Sigmoid colon (tissue), 7 donors: ENCODE results near the gene GK2. TPM values are rescaled to one million over a fixed set of nuclear protein-coding genes. Genes with fewer than 3 reads are reported as not detected.

Source experiments
- DNase-seq: peaks from one replicate; pipeline ENCODE4 v3.0.0-alpha.2; 2019
- H3K27ac ChIP-seq, 4 donors: fragments of 200-600 bp; sonication (generic); one replicate each; pipeline ENCODE4 v1.5.1; 2016 to 2019; ENCODE audit warnings: mild to moderate bottlenecking in 1 of 4
- H3K27me3 ChIP-seq, 3 donors: fragments of 200-600 bp; sonication (generic); one replicate each; pipeline ENCODE4 v1.5.1; 2019; ENCODE audit warnings: mild to moderate bottlenecking in 1 of 3
- H3K36me3 ChIP-seq, 4 donors: fragments of 200-600 bp; sonication (generic); one replicate each; pipeline ENCODE4 v1.5.1; 2016 to 2019
- H3K4me1 ChIP-seq, 4 donors: fragments of 200-600 bp; sonication (generic); one replicate each; pipeline ENCODE4 v1.5.1; 2017 to 2019
- H3K4me3 ChIP-seq, 4 donors: fragments of 200-600 bp; sonication (generic); one replicate each; pipeline ENCODE4 v1.5.1; 2017 to 2019; ENCODE audit warnings: mild to moderate bottlenecking in 2 of 4, moderate library complexity in 1 of 4
- H3K9me3 ChIP-seq, 4 donors: fragments of 200-600 bp in 3 of 4; sonication (generic) in 3 of 4; one replicate each; pipeline versions ENCODE4 v1.5.1 to v1.6.1; 2013 to 2019
- CTCF ChIP-seq, 4 experiments: fragments of 450-650 bp in 3 of 4; fragments of 200-600 bp in 1 of 4; IDR thresholded peaks; one replicate each; pipeline ENCODE4 v1.5.1; 2016 to 2019; ENCODE audit warnings: antibody characterized with exemption in 4 of 4, mild to moderate bottlenecking in 3 of 4, moderate library complexity in 2 of 4
- EP300 ChIP-seq, 4 donors: sonication (generic); formaldehyde crosslinking; IDR thresholded peaks; one replicate each; pipeline ENCODE4 v1.6.1; 2017; ENCODE audit warnings: antibody characterized with exemption in 4 of 4
- POLR2A ChIP-seq, 2 donors: fragments of 450-650 bp; IDR thresholded peaks; one replicate each; pipeline ENCODE4 v1.6.1; 2016; ENCODE audit warnings: antibody characterized with exemption in 2 of 2, mild to moderate bottlenecking in 2 of 2, moderate library complexity in 2 of 2
- POLR2AphosphoS5 ChIP-seq, 4 donors: sonication (generic); formaldehyde crosslinking; IDR thresholded peaks; one replicate each; pipeline ENCODE4 v1.6.1; 2017; ENCODE audit warnings: antibody characterized with exemption in 4 of 4
- WGBS, 2 donors: extraction: QIAGEN DNeasy Blood & Tissue Kit; methylation state at CpG; one replicate each; pipeline ENCODE4 v1.1.7; 2013; 5-methylcytosine and 5-hydroxymethylcytosine counted together
- intact Hi-C: fragments of 100-400 bp; cut with DNase I; formaldehyde crosslinking; loops from one replicate; pipeline ENCODE4 v1.15.1; 2023
- polyA plus RNA-seq, 3 donors: library from polyadenylated mRNA; stranded (reverse); fragments of 200-250 nt; gene quantifications; one replicate each; pipeline ENCODE4 v1.2.3, GENCODE V29; 2013
- total RNA-seq, 4 donors: library from RNA; depleted of rRNA; stranded (reverse); fragments of >200 nt; gene quantifications; one replicate each; pipeline ENCODE4 v1.1.0, GENCODE V29; 2016
- donor health status: healthy with polysubstance abuse.
- donor health status: Bipolar disorder and iron deficiency.
- donor health status: healthy.

GK2 gene
- not detected for total RNA-seq
- not detected for polyA plus RNA-seq

GRCh38 chr4:79408063-79408462 is at the start of gene GK2:
Gene GK2 (minus strand): TSS chr4:79408228. CDS start chr4:79408200, 28 bp downstream.
- no peaks in the 10 kb centered on the region for H3K27me3 ChIP-seq
- no peak for DNase-seq
- no peak within 1 kb of the TSS for H3K27ac ChIP-seq
- no peaks in the 10 kb centered on the region for H3K9me3 ChIP-seq
- H3K36me3 ChIP-seq, result no peaks in the 10 kb centered on the region
- TF ChIP-seq CTCF (IDR thresholded peaks at IDR 0.05) (no peak), EP300 (IDR thresholded peaks at IDR 0.05) (no peak), POLR2AphosphoS5 (IDR thresholded peaks at IDR 0.05) (no peak), POLR2A (IDR thresholded peaks at IDR 0.05) (no peak)
- WGBS, 2 donors, result 90 to 93% methylated on average over 16 of the region's 16 CpGs
- no peaks in the 10 kb centered on the region for H3K4me1 ChIP-seq
- H3K4me3 ChIP-seq, result no peak within 1 kb of the TSS
- intact Hi-C loops, result no loop called here

- intact Hi-C loops, result no loop called here
- TF ChIP-seq POLR2AphosphoS5 (IDR thresholded peaks at IDR 0.05) (no peak), EP300 (IDR thresholded peaks at IDR 0.05) (no peak), CTCF (IDR thresholded peaks at IDR 0.05) (no peak), POLR2A (IDR thresholded peaks at IDR 0.05) (no peak)
- WGBS, 2 donors, result 80 to 91% methylated on average over 5 of the region's 5 CpGs
Observed at GRCh38 chr4:79455216-79455615, 47.2 kb upstream of the GK2 start.

DNA sequence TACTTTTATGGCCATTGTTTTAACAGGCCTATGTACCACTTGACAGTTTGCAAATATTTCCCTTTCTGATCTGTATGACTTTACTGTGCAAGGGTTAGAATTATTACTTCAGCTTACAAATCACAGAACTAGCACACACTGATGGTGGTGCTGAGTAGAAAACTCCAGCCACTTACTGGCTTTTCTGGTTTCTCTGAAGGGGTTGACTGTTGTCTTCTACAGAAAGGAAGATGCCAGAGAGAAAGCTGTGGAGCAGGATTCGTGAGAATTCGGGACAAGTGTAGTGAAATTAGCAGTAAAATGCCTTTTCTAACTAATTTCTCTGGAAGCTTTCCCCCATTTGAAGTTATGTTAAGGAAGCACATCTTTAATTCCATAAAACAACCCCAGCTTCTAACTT is 46.6 kb upstream of the GK2 start:
- H3K4me3 ChIP-seq, result no peak overlapping the region
- TF ChIP-seq CTCF (IDR thresholded peaks at IDR 0.05) (no peak), POLR2A (IDR thresholded peaks at IDR 0.05) (no peak), EP300 (IDR thresholded peaks at IDR 0.05) (no peak), POLR2AphosphoS5 (IDR thresholded peaks at IDR 0.05) (no peak)
- H3K27ac ChIP-seq, result no peak overlapping the region
- no peaks in the 10 kb centered on the region for H3K36me3 ChIP-seq
- H3K27me3 ChIP-seq, result no peaks in the 10 kb centered on the region
- 64 to 70% methylated on average over 2 of the region's 2 CpGs for WGBS, 2 donors
- intact Hi-C loops, result no loop called here
- DNase-seq, result no peak
- H3K9me3 ChIP-seq, result no peaks in the 10 kb centered on the region
- H3K4me1 ChIP-seq, result no peaks in the 10 kb centered on the region

More at GRCh38 chr4:79455216-79455615, 47.2 kb upstream of the GK2 start:
- H3K27me3 ChIP-seq, result no peaks in the 10 kb centered on the region
- no peak for DNase-seq
- H3K36me3 ChIP-seq, result no peaks in the 10 kb centered on the region
- H3K27ac ChIP-seq, result no peak overlapping the region
- no peak overlapping the region for H3K4me3 ChIP-seq
- no peaks in the 10 kb centered on the region for H3K9me3 ChIP-seq
- H3K4me1 ChIP-seq, result no peaks in the 10 kb centered on the region

- H3K4me3 ChIP-seq, result no peak overlapping the region
- H3K9me3 ChIP-seq, result no peaks in the 10 kb centered on the region
- no peaks in the 10 kb centered on the region for H3K36me3 ChIP-seq
- TF ChIP-seq CTCF (IDR thresholded peaks at IDR 0.05), result no peak
- intact Hi-C loops, result no loop called here
- no peaks in the 10 kb centered on the region for H3K4me1 ChIP-seq
- WGBS, 2 donors, result 70 to 79% methylated on average over 2 of the region's 2 CpGs
- no peaks in the 10 kb centered on the region for H3K27me3 ChIP-seq
- no peak overlapping the region for H3K27ac ChIP-seq
- no peak for DNase-seq
Observed at GRCh38 chr4:79450053-79450452, 42.0 kb upstream of the GK2 start.

GRCh38 chr4:79446145-79446544 is 38.1 kb upstream of the GK2 start:
- DNase-seq, result no peak
- no peaks in the 10 kb centered on the region for H3K9me3 ChIP-seq
- TF ChIP-seq POLR2AphosphoS5 (IDR thresholded peaks at IDR 0.05) (no peak), CTCF (IDR thresholded peaks at IDR 0.05) (no peak), POLR2A (IDR thresholded peaks at IDR 0.05) (no peak), EP300 (IDR thresholded peaks at IDR 0.05) (no peak)
- intact Hi-C loops, result no loop called here
- no peak overlapping the region for H3K4me3 ChIP-seq
- no peaks in the 10 kb centered on the region for H3K36me3 ChIP-seq
- whole genome bisulfite sequencing, 2 donors, result 88 to 90% methylated on average over 4 of the region's 4 CpGs
- no peaks in the 10 kb centered on the region for H3K27me3 ChIP-seq
- H3K27ac ChIP-seq, result no peak overlapping the region
- no peaks in the 10 kb centered on the region for H3K4me1 ChIP-seq
